WTC11 (cell line): ENCODE measurements around the gene RAI1. TPM values are rescaled to one million over a fixed set of nuclear protein-coding genes. Genes with fewer than 3 reads are reported as not detected.
A peak's percentile ranks its signal among the peaks of the same experiment; 100 is the strongest.

Experiments
- ATAC-seq: fragments of 200-7000 bp; cut with Tn5 transposase; 2 replicates; pipeline ENCODE4 v1.10.0; 2021; ENCODE audit warnings: mild to moderate bottlenecking, moderate library complexity
- CTCF ChIA-PET: fragments of 300-600 bp; sonication (Branson Sonifier 250); formaldehyde crosslinking; loops from one replicate; lab custom pipeline; 2021; ENCODE audit warnings: antibody characterized with exemption; lab: Charles Lee
- POLR2A ChIA-PET: fragments of 350-600 bp; sonication (Branson Sonifier 250); formaldehyde crosslinking; loops from one replicate; lab custom pipeline; 2021; ENCODE audit warnings: antibody characterized with exemption; lab: Charles Lee
- DNase-seq: peaks from one replicate; pipeline ENCODE4 v3.0.0; 2021; ENCODE audit warnings: low spot score
- H3K27ac Mint-ChIP-seq: 2 replicates; pipeline ENCODE4 v1.8.0; 2021; ENCODE audit warnings: mixed read lengths
- H3K27me3 Mint-ChIP-seq: 2 replicates; pipeline ENCODE4 v1.8.0; 2021; ENCODE audit warnings: low read depth, mild to moderate bottlenecking, moderate library complexity, mixed read lengths
- H3K36me3 Mint-ChIP-seq: 2 replicates; pipeline ENCODE4 v1.8.0; 2021; ENCODE audit warnings: mixed read lengths
- H3K4me1 Mint-ChIP-seq: 2 replicates; pipeline ENCODE4 v1.8.0; 2022; ENCODE audit warnings: mixed read lengths
- H3K4me3 Mint-ChIP-seq: 2 replicates; pipeline ENCODE4 v1.8.0; 2021; ENCODE audit warnings: mild to moderate bottlenecking, moderate library complexity, mixed read lengths
- H3K9me3 Mint-ChIP-seq: 2 replicates; pipeline ENCODE4 v1.8.0; 2021; ENCODE audit warnings: mixed read lengths
- ATF1 ChIP-seq: sonication (generic); formaldehyde crosslinking; IDR thresholded peaks from 2 replicates; pipeline ENCODE4 v1.8.1; 2023; ENCODE audit warnings: mild to moderate bottlenecking, moderate library complexity, missing genetic modification reagents
- ATF3 ChIP-seq: sonication (generic); formaldehyde crosslinking; conservative IDR thresholded peaks from 2 replicates; pipeline ENCODE4 v1.8.1; 2022; ENCODE audit warnings: mild to moderate bottlenecking, missing genetic modification reagents
- CBFB ChIP-seq: sonication (generic); formaldehyde crosslinking; IDR thresholded peaks from 2 replicates; pipeline ENCODE4 v1.8.1; 2022; ENCODE audit warnings: mild to moderate bottlenecking, low read depth, missing genetic modification reagents
- CTCF ChIP-seq: fragments of 200-600 bp; IDR thresholded peaks from 2 replicates; pipeline ENCODE4 v1.8.0; 2022; ENCODE audit warnings: antibody characterized with exemption
- E2F1 ChIP-seq: sonication (generic); formaldehyde crosslinking; IDR thresholded peaks from 2 replicates; pipeline ENCODE4 v1.8.0; 2022; ENCODE audit warnings: mild to moderate bottlenecking, missing genetic modification reagents
- E2F5 ChIP-seq: sonication (generic); formaldehyde crosslinking; IDR thresholded peaks from 2 replicates; pipeline ENCODE4 v1.8.1; 2022; ENCODE audit warnings: mild to moderate bottlenecking, moderate library complexity, missing genetic modification reagents
- ELF4 ChIP-seq: sonication (generic); formaldehyde crosslinking; IDR thresholded peaks from 2 replicates; pipeline ENCODE4 v1.8.1; 2022; ENCODE audit warnings: low read depth, mild to moderate bottlenecking, moderate library complexity, missing genetic modification reagents
- EMX1 ChIP-seq: fragments of 250-450 bp; sonication (Bioruptor Pico); IDR thresholded peaks from 2 replicates; pipeline ENCODE4 v1.8.0; 2021; ENCODE audit warnings: mild to moderate bottlenecking
- ETV6 ChIP-seq: sonication (generic); formaldehyde crosslinking; IDR thresholded peaks from 2 replicates; pipeline ENCODE4 v1.8.1; 2022; ENCODE audit warnings: mild to moderate bottlenecking, missing genetic modification reagents
- FOXK1 ChIP-seq: sonication (generic); formaldehyde crosslinking; IDR thresholded peaks from 2 replicates; pipeline ENCODE4 v1.8.0; 2022; ENCODE audit warnings: mild to moderate bottlenecking, moderate library complexity, missing genetic modification reagents
- GTF2I ChIP-seq: fragments of 250-450 bp; sonication (Bioruptor Pico); conservative IDR thresholded peaks from 2 replicates; pipeline ENCODE4 v1.4.0; 2021; ENCODE audit warnings: mild to moderate bottlenecking
- JAZF1 ChIP-seq: fragments of 250-450 bp; sonication (Bioruptor Pico); IDR thresholded peaks from 2 replicates; pipeline ENCODE4 v1.9.0; 2021; ENCODE audit warnings: moderate library complexity, mild to moderate bottlenecking, inconsistent platforms
- JUN ChIP-seq: sonication (generic); formaldehyde crosslinking; IDR thresholded peaks from 2 replicates; pipeline ENCODE4 v1.8.0; 2023; ENCODE audit warnings: mild to moderate bottlenecking, missing genetic modification reagents
- MLX ChIP-seq: sonication (generic); formaldehyde crosslinking; IDR thresholded peaks from 2 replicates; pipeline ENCODE4 v1.8.1; 2023; ENCODE audit warnings: mild to moderate bottlenecking, missing genetic modification reagents, moderate library complexity
- MXD4 ChIP-seq: fragments of 250-450 bp; sonication (Bioruptor Pico); IDR thresholded peaks from 2 replicates; pipeline ENCODE4 v1.8.0; 2021; ENCODE audit warnings: mild to moderate bottlenecking, moderate library complexity, borderline replicate concordance
- MYBL2 ChIP-seq: sonication (generic); formaldehyde crosslinking; IDR thresholded peaks from 2 replicates; pipeline ENCODE4 v1.8.1; 2023; ENCODE audit warnings: mild to moderate bottlenecking, moderate library complexity, missing genetic modification reagents
- NR2C2 ChIP-seq: sonication (generic); formaldehyde crosslinking; IDR thresholded peaks from 2 replicates; pipeline ENCODE4 v1.8.0; 2022; ENCODE audit warnings: mild to moderate bottlenecking, missing genetic modification reagents
- PRRX2 ChIP-seq: fragments of 250-450 bp; sonication (Bioruptor Pico); IDR thresholded peaks from 2 replicates; pipeline ENCODE4 v1.8.0; 2021; ENCODE audit warnings: mild to moderate bottlenecking
- RORB ChIP-seq: fragments of 250-450 bp; sonication (Bioruptor Pico); IDR thresholded peaks from 2 replicates; pipeline ENCODE4 v1.9.0; 2021; ENCODE audit warnings: mild to moderate bottlenecking
- ZNF396 ChIP-seq: fragments of 250-450 bp; sonication (Bioruptor Pico); IDR thresholded peaks from 2 replicates; pipeline ENCODE4 v1.8.0; 2021; ENCODE audit warnings: mild to moderate bottlenecking, moderate library complexity, borderline replicate concordance
- ZNF416 ChIP-seq: fragments of 250-450 bp; sonication (Bioruptor Pico); IDR thresholded peaks from 2 replicates; pipeline ENCODE4 v1.9.0; 2021; ENCODE audit warnings: mild to moderate bottlenecking, inconsistent platforms
- ZNF423 ChIP-seq: fragments of 250-450 bp; sonication (Bioruptor Pico); IDR thresholded peaks from 2 replicates; pipeline ENCODE4 v2.1.2; 2022; ENCODE audit warnings: mild to moderate bottlenecking, moderate library complexity
- ZSCAN18 ChIP-seq: fragments of 250-450 bp; sonication (Bioruptor Pico); IDR thresholded peaks from 2 replicates; pipeline ENCODE4 v2.1.2; 2022; ENCODE audit warnings: mild to moderate bottlenecking, moderate library complexity
- total RNA-seq: library from RNA; stranded (reverse); gene quantifications from 3 replicates; pipeline ENCODE4 v1.2.3, GENCODE V29; 2021

Gene RAI1
- total RNA-seq, 1 experiment from 2014 or later = 12.7 TPM

GRCh38 chr17:17751489-17752088 lies 70.3 kb downstream of the RAI1 start:
- H3K9me3 Mint-ChIP-seq = peaks cover 3% of the 10 kb centered on the region; the same call in 1 of the 2 replicates
- POLR2A ChIA-PET = interaction anchor here (0.8 to 0.9 kb wide), 2 partner anchors 58 to 256 kb away, joined by 3 read pairs; no protein-coding TSS in a partner anchor
- no peaks in the 10 kb centered on the region for H3K27me3 Mint-ChIP-seq
- CTCF ChIA-PET = interaction anchor here (0.6 kb wide), 1 partner anchor 30 kb away, joined by 3 read pairs; no protein-coding TSS in a partner anchor
- H3K27ac Mint-ChIP-seq = peak overlapping the region; percentile 72
- peak overlapping the region; percentile 35; the same call in 1 of the 2 replicates for H3K4me3 Mint-ChIP-seq
- peaks cover 53% of the 10 kb centered on the region for H3K4me1 Mint-ChIP-seq
- ATAC-seq (no peak), DNase-seq (no peak)
- TF ChIP-seq ZNF423 (CRISPR knock-in tag) (no peak), GTF2I (CRISPR knock-in tag) (peak; percentile 52; the same call in 1 of the 2 replicates), JAZF1 (CRISPR knock-in tag) (no peak), E2F1 (CRISPR knock-in tag) (no peak), MLX (CRISPR knock-in tag) (no peak), ATF3 (CRISPR knock-in tag) (no peak), ATF1 (no peak), PRRX2 (no peak), MYBL2 (no peak), ZSCAN18 (0 out of 2 replicates have a peak, but pooled peaks have one; percentile 73), ETV6 (CRISPR knock-in tag) (no peak), MXD4 (no peak), E2F5 (CRISPR knock-in tag) (no peak)
- no peaks in the 10 kb centered on the region for H3K36me3 Mint-ChIP-seq

GRCh38 chr17:17752089-17752820 lies 71.0 kb downstream of the RAI1 start:
- Mint-ChIP-seq H3K36me3 (no peaks in the 10 kb centered on the region), H3K4me1 (peaks cover 56% of the 10 kb centered on the region), H3K4me3 (peak overlapping the region; percentile 80), H3K27ac (peak overlapping the region; percentile 100), H3K9me3 (peaks cover 3% of the 10 kb centered on the region; the same call in 1 of the 2 replicates), H3K27me3 (no peaks in the 10 kb centered on the region)
- ATAC-seq = peak; percentile 86
- peak; percentile 97 for DNase-seq
- CTCF ChIA-PET = no interaction called here
- POLR2A ChIA-PET = no interaction called here
- TF ChIP-seq NR2C2 (CRISPR knock-in tag) (no peak), E2F5 (CRISPR knock-in tag) (no peak), JUN (CRISPR knock-in tag) (no peak), ZNF416 (CRISPR knock-in tag) (0 out of 2 replicates have a peak, but pooled peaks have one; percentile 64), CTCF (no peak), EMX1 (no peak), GTF2I (CRISPR knock-in tag) (peak; percentile 100), CBFB (CRISPR knock-in tag) (no peak), FOXK1 (CRISPR knock-in tag) (no peak), ELF4 (CRISPR knock-in tag) (no peak), RORB (CRISPR knock-in tag) (no peak), ZNF396 (CRISPR knock-in tag) (no peak)
